ENCODE results near the gene SCAPER. TPM values are rescaled to one million over a fixed set of nuclear protein-coding genes. Genes with fewer than 3 reads are reported as not detected.

Gene SCAPER
- total and polyA plus RNA-seq, 11 donors = 6.7 to 53.9 (median 38.3) TPM

DNA sequence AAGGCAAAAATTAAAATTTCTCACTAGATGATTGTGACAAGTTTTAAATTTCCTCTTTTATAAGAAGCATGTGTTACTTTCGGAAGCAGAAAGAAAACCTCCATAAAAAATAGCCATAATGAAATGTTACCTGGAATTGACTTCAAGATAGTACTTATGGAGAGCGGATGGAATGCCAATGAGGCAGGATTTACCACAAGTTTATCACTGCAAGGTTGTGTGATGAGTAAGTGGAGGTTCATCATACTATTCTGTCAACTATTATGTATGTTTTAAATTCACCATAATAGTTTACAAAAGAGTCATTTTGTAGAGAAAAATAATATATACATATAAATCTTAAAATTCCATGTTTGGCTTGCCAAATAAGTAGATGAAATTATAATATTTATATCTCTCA is 230.3 kb downstream of the SCAPER start:
- Histone ChIP-seq H3K27ac (no peak overlapping the region), H3K27me3 (no peaks in the 10 kb centered on the region), H3K36me3 (no peaks in the 10 kb centered on the region), H3K4me1 (peaks cover 0 to 12% (median 0%) of the 10 kb centered on the region in 12 donors), H3K9me3 (no peaks in the 10 kb centered on the region), H3K4me3 (no peak overlapping the region)
- ATAC-seq (no peak), DNase-seq (no peak)
- 95 to 100% (median 99%) methylated on average over 2 of the region's 2 CpGs for WGBS, 4 donors
- TF ChIP-seq POLR2A (IDR thresholded peaks at IDR 0.05) = no peak
- TF ChIP-seq, protein P1, sequence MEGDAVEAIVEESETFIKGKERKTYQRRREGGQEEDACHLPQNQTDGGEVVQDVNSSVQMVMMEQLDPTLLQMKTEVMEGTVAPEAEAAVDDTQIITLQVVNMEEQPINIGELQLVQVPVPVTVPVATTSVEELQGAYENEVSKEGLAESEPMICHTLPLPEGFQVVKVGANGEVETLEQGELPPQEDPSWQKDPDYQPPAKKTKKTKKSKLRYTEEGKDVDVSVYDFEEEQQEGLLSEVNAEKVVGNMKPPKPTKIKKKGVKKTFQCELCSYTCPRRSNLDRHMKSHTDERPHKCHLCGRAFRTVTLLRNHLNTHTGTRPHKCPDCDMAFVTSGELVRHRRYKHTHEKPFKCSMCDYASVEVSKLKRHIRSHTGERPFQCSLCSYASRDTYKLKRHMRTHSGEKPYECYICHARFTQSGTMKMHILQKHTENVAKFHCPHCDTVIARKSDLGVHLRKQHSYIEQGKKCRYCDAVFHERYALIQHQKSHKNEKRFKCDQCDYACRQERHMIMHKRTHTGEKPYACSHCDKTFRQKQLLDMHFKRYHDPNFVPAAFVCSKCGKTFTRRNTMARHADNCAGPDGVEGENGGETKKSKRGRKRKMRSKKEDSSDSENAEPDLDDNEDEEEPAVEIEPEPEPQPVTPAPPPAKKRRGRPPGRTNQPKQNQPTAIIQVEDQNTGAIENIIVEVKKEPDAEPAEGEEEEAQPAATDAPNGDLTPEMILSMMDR (IDR thresholded peaks at IDR 0.05) = no peak
- intact Hi-C loops (cut with DNase I) = no loop called here

DNA sequence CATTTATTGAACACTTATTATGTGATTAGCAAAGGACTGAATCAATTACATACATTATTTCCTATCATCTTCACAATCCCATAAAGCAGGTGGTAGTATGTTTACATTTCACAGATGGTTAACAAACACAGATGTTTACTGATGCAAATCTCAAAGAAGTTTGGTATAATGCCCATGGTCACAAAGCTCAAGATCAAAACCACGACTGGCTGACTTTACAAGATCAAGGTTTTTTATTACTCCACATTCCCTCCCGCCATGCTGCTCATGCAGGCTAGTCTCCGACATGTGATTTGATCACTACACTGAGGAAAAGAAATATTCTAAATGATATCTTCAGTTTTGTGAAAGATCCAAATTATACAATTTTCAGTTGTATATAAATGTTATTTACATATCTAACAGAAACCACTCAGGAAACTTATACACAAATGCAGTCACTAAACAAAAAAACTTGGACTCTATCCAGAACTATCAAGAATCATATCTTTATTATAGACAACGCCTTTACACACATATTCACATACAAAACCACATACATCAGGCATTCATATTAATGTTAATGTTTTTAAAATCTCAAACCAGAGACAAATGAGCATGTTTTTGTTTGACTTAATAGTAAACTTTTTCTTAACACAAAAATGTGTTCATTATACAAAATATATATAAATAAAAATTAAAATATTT is 235.5 kb downstream of the SCAPER start:
- no peak overlapping the region for H3K27ac ChIP-seq
- H3K4me1 ChIP-seq = peaks cover 0 to 7% (median 0%) of the 10 kb centered on the region in 12 donors
- no peak overlapping the region for H3K4me3 ChIP-seq
- intact Hi-C loops (cut with DNase I) = loop anchor here in 1 of 10 donors (10.0 kb wide), 1 partner anchor 195 kb away; no protein-coding TSS in a partner anchor
- H3K9me3 ChIP-seq = no peaks in the 10 kb centered on the region
- H3K36me3 ChIP-seq = peaks cover 0 to 11% (median 0%) of the 10 kb centered on the region in 9 donors
- TF ChIP-seq POLR2A (IDR thresholded peaks at IDR 0.05) = no peak
- DNase-seq (no peak), ATAC-seq (no peak)
- 90 to 96% (median 93%) methylated on average over 4 of the region's 4 CpGs for WGBS, 4 donors
- no peaks in the 10 kb centered on the region for H3K27me3 ChIP-seq

DNA sequence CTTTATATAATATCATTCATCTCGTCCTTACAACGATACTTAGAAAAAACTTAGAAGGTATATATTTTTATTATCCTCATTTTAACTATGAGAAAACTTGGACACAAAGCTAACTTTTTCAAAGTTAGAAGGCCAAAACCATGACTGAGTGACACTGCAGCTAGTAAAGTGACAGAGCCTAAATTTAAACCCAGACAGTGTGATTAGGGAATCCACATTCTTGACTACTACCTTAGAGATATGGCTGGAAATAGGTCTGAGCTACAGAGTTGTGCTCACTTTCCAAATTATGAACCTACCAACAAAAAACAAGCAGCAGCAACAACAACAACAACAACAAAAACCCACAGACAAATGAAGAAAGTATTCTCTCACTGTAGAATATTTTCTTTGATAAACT is 236.2 kb downstream of the SCAPER start:
- no peaks in the 10 kb centered on the region for H3K9me3 ChIP-seq
- no peak for TF ChIP-seq POLR2A (IDR thresholded peaks at IDR 0.05)
- TF ChIP-seq, protein P1 (IDR thresholded peaks at IDR 0.05) = no peak
- peaks cover 0 to 12% (median 0%) of the 10 kb centered on the region in 9 donors for H3K36me3 ChIP-seq
- DNase-seq = no peak
- peak overlapping the region in 1 of 12 donors; percentile 15 for H3K27ac ChIP-seq
- ATAC-seq = no peak
- peaks cover 0 to 10% (median 0%) of the 10 kb centered on the region in 12 donors for H3K4me1 ChIP-seq
- H3K4me3 ChIP-seq = no peak overlapping the region
- intact Hi-C loops (cut with DNase I) = loop anchor here in 1 of 10 donors (10.0 kb wide), 1 partner anchor 196 kb away; no protein-coding TSS in a partner anchor
- WGBS, 4 donors = 69 to 89% (median 83%) methylated on average over 2 of the region's 2 CpGs
- H3K27me3 ChIP-seq = no peaks in the 10 kb centered on the region

DNA sequence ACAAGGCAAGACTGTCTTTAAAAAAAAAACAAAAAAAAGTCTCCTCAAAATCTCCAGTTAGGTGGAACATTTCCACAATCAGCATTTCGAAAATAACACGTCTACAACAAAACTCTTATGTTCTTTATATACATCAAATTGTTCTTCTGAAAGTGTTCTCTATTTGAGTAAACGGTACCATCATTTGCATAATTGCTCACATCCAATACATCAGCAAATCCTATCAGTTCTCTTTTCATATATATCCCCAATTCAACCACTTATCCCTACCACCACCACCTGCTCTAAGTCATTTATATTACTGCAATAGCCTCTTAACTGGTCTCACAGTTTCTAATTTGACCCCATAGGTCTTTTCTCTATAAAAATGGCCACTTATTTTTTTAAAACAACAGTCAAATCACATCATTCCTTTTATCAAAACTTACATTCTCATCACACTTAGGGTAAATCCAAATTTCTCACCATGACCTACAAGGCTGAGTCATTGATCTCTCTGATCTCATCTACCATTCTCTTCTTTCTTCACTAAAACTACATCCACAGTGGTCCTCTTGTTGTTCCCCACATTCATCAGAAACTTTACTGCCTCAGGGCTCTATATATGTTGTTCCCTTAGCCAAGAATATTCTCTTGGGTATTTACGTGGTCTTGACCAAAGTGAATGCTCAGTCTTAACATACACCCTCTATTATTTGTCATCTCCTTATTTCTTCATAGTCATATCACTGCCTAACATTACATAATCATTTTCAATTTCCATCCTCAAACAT is 237.0 kb downstream of the SCAPER start:
- 94 to 97% (median 96%) methylated on average over 4 of the region's 4 CpGs for WGBS, 4 donors
- H3K27ac ChIP-seq = peak overlapping the region in 1 of 12 donors; percentile 15
- ATAC-seq (no peak), DNase-seq (no peak)
- TF ChIP-seq POLR2A (IDR thresholded peaks at IDR 0.05) = no peak
- TF ChIP-seq, protein P1 (IDR thresholded peaks at IDR 0.05) = no peak
- H3K27me3 ChIP-seq = no peaks in the 10 kb centered on the region
- H3K36me3 ChIP-seq = peaks cover 0 to 15% (median 0%) of the 10 kb centered on the region in 9 donors
- peaks cover 0 to 10% (median 0%) of the 10 kb centered on the region in 12 donors for H3K4me1 ChIP-seq
- H3K9me3 ChIP-seq = no peaks in the 10 kb centered on the region
- intact Hi-C loops (cut with DNase I) = loop anchor here in 1 of 10 donors (10.0 kb wide), 1 partner anchor 197 kb away; no protein-coding TSS in a partner anchor
- no peak overlapping the region for H3K4me3 ChIP-seq
